GM18520 (cell line): ENCODE measurements around the gene PJVK.
"Not testable (repeated sequence)": the region's sequence is repeated elsewhere in the genome, so short reads cannot be mapped to it uniquely, and the experiment has no call there.

Experiments
- ATAC-seq: cut with Tn5 transposase; IDR thresholded peaks from one replicate; pipeline ENCODE4 v1.9.1; 2021; ENCODE audit not compliant: unreplicated experiment

PJVK gene, protein sequence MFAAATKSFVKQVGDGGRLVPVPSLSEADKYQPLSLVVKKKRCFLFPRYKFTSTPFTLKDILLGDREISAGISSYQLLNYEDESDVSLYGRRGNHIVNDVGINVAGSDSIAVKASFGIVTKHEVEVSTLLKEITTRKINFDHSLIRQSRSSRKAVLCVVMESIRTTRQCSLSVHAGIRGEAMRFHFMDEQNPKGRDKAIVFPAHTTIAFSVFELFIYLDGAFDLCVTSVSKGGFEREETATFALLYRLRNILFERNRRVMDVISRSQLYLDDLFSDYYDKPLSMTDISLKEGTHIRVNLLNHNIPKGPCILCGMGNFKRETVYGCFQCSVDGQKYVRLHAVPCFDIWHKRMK

DNA sequence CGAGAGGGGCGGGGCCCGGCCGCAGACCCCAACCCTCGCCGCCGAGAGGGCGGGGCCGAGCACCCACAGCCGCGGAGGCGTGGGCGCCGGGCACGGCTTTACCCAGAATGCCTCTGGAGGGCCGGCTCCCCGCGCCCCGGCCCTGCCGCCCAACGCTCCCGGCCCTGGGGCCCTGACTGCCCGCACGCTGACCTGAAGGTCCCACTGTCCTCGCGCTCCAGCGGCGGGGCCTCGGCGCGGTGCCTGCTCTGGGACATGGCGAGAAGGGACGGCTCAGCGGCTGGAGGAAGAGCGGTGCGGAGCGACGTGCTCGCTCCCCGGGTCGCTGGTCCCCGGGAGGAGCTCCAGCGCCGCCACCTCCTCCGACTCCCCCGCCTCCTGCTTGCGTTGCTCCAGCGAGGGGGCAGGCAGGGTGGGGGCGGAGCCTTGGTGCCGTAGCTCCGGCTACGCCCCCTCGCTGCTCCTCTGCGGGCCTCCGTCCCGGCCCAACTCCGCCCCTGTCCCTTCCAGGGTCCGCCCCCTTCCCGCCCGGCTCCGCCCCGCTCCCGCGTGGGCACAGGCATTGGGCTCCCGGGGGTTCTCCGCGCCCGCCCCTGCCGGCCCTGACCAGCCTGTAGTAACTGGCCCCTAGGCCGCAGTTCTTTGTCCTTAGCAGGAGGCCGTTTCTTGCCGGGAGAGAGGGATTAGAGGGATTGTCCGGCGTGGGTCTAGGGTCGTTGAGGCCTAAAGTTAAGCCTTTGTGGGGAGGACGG is at the start of gene PJVK, which contains the start of gene PRKRA:
Gene PJVK (plus strand): TSS at position 605 of the 752 bp plus-strand sequence. CDS start 2,032 bp downstream, outside the sequence.
Gene PRKRA (minus strand): TSS at position 402 of the 752 bp plus-strand sequence. CDS start 145 bp downstream, at position 257.
- ATAC-seq, result peak; percentile 70

DNA sequence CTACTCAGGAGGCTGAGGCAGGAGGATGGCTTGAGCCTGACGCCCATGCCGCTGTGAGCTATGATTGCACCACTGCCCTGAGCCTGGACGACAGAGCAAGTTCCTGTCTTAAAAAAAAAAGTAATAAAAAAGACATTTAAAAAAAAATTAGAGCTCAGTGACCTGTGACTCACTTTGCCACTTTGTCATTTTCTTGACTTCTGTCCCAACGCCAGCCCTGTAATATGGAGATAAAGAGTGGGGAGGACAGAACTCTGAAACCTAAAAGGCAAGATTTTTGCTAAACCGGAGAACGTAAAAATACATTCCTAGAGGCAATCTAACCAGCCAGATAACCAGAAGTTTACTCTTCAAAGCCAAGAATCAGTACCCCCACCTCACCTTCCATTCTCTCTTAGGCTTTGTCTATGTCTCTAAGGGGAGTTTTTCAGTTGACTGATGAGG is 49.2 kb upstream of the PJVK start:
- no peak for ATAC-seq

DNA sequence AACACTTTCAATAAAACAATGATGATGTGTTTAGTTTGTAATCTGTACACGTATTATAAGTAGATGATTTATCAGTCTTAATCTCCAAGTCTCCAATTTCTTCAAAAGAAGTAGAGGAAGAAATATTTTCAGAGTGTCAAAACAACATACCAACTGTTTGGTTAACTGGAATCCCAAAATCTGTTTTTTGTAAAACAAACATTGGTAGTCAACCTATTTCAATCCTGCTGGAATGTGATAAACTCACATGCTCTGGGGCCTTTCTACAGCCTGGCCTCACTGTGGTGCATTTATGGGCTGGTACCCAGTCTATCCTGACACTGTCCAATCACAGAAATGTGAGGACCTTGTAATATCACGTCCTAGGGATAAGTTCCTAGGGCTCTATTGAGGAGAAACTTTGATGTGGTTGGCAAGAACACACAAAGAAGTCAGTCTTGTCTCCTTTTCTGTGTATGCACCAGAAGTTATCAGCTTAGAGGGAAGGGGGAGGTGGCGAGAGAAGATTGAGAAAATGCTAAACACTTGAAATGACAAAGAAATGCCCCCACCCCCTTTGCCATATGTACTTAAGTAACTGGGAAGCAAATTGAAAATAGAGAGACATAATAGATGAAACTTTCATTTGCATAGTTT is 47.4 kb upstream of the PJVK start:
- peak; percentile 19 for ATAC-seq

DNA sequence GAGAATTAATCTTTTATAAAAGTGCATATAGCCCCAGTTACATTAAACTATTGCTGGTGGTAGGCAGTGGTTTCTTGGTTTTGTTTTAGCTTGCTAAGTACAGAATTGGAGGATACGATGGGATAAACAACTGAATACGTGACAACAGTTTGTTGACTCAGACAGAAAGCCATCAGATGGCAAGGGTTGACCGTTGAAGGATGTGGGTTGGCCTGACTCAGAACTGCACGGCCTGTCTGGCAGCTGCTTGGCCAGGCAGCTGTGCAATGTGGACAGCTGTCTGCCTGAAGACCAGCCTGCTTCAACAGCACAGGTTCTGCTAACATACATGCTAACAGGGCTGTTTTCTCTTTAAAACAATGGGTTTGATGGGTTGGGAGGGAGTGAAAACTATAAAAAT is 46.8 kb upstream of the PJVK start:
- ATAC-seq, result peak; percentile 100

DNA sequence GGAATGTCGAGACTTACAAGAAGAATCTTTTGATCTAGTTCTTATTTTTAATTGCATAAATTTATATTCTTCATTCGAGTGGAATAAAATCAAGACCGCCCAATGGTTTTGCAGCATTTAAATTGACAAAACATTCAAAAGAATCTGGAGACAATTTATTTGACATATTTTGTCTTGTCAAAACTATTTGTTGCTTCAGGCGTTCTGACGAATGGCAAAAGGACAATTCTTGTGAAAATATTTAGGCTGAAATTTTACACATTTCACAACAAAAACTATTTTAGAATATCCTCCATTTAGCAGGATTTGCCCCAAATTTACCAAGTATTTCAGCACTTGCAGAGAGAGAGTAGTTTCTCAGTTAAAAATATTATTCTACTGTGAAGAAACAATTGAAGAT is 41.9 kb upstream of the PJVK start:
- no peak for ATAC-seq

DNA sequence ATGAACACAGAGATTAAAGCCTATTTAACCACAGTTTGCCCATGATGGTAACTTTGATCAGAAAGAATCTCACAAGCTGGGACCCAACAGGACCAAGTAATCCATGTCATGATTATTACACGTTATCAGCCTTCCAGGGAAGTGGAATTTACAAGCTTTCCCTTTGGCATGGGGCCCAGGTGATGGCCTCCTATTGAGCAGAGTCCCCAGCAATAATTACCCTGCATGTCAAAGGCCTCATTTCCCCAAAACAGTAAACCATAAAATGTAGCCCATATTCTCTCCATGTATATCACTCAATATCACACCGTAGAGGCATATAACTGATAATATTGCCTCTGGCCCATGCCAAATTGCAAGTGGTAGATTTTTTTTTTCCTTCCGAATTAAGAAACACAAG is 39.1 kb upstream of the PJVK start:
- no peak for ATAC-seq

DNA sequence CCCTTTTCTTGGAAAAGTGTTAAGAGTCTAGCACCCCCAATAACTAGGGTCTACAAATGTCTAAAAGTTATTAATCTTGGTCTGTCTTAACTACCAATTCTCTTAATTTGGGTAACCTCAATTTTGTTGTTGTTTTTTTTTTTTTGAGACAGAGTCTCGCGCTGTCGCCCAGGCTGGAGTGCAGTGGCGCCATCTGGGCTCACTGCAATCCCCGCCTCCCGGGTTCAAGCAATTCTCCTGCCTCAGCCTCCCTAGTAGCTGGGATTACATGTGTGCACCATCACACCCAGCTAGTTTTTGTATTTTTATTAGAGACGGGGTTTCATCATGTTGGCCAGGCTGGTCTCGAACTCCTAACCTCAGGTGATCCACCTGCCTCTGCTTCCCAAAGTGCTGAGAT is 38.7 kb upstream of the PJVK start:
- not testable (repeated sequence) for ATAC-seq

DNA sequence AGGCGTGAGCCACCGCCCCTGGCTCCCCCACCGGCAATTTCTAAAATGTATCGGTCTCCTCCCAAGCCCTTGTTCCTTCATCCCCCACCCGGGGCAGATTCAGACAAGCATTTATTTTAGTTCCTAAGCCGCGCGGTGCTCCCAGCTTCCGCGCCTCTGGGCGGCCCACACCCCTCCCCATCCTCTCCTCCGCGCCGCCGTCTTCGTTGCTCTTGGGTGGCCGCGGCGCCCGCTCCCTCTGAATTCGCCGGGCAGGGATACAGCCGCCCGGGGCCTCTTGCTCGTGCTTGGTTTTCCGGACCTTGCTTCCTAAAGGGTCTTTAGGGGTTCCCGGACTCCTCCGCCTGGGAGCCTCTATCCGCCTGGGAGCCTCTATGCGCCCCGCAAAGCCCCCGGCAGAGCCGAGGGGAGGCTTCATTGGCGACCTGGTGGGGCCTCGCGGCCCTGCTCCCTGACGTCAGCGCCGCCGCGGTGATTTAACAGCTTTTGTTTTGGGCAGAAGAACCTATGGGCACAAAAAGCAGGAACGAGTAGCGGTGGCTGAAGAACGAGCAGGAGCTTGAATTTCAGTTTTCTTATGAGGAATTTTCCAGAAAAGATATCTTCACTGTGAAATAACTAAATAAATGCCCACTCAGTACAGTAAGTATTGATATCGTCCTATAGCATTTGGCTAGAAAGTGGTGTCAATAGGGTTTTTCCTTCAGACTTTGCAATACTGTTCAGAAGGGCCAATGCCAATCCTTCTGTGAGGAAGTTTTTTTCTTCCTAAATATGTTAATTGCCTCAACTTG is 37.5 kb upstream of the PJVK start:
- peak; percentile 54 for ATAC-seq

DNA sequence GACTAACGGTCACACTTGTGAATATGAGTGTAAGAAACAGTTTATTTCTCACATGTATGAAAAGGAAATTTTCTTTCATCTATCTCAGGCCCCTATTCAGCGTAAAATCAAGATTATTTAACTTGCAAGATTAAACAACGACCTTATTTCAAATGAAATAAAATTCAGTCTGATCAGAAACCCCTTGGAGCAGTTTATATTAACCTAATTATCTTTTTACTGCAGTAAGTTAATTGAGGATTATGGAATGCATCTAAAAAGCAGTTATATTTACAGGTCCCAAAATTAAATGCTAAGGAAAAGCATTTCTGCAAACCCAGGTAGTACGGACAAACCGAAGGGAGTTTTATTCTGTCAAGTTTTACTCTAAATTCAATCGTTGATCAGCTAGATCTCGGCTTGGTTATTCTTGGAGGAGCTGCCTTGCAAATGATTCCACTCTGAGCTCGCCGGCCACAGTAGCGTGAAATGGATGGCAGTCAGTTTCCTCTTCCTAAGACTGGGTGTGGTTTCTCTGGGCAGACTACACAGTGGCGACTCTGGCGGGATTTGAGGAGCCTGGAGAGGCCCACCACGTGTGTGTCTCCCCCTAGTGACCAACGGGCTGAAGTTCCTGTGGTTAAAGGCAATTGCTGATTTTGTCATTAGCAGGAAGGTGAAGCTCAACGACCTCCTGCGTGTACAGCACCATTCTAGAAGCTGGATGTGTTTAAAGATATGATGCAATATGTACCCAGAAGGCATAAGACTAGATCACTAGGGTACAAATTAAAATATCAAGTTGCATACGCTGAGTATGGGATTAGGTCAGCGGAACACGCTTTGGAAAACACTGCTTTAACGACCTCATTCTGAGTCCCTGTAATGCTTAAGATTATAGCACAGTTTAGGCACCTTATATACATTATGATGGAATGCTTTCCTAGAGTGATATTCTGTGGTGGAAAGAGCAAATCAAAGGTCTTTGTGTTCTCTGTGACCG is 36.6 kb upstream of the PJVK start:
- ATAC-seq, result peak; percentile 85

DNA sequence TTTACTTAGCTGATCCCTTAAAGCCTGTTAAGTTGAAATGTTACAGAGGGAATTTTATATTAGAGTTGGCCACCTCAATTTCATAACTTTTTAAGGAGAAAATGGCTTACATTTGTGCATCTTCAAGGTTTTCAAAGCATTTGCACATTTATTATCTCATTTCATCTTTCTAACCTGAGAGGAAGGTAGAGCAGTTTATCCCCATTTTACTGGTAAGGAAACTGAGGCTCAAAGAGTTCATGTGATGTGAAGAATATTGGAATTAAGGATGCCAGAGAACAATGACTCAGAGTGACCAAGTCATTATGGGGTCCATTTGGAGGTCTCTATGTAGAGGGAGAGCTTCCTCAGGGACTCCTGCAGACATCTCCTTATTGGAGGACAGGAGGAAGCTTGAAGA is 35.2 kb upstream of the PJVK start:
- no peak for ATAC-seq

DNA sequence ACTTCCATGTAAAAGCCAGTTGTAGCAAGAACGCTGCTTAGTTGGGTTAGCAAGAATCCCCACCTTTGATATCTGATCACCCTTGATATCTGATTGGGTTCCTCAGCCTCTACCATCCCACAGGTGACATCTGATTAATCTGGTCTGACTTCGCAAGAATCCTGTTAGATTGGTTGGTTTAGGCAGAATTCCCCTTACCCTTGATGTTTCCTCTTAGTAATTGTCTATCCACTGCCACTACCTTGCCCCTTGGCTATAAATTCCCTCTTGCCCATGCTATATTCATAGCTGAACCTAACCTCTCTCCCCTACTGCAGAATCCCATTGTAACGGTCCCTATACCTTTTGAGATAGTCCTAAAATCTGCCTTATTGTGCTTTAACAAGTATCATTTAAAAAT is 33.3 kb upstream of the PJVK start:
- no peak for ATAC-seq

DNA sequence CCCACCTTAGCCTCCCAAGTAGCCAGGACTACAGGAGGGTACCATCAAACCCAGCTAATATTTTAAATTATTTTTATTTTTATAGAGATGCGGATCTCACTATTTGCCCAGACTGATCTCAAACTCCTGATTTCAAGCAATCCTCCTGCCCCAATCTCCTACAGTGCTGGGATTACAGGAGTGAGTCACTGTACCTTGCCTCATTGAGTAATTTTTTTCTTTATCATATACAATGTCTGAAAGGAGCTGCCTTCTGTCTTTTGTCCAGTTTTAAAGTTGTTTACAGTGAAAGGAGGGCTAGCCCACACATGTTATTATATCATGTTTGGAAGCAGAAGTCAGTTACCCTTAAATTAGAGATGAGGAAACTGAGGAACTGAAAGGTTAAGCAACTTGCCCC is 32.8 kb upstream of the PJVK start:
- ATAC-seq, result no peak

DNA sequence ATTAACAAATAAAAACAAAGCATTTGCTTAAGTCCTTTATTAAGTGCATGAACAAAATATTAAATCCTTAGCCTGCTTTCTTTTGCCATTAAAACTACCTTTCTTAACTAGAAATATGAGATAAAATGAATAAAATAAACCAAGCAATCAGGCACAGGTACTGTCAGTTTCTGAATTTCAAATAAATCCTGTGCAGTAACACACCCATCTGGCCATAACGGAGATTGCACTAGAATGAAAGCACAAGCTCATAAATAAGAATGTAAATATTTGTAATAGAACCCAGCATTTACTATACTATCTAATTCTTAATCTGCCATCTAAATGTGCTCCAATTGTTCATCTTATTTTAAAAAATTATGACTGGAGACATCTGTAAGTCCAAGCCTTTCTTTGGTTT is 32.1 kb upstream of the PJVK start:
- ATAC-seq, result no peak

DNA sequence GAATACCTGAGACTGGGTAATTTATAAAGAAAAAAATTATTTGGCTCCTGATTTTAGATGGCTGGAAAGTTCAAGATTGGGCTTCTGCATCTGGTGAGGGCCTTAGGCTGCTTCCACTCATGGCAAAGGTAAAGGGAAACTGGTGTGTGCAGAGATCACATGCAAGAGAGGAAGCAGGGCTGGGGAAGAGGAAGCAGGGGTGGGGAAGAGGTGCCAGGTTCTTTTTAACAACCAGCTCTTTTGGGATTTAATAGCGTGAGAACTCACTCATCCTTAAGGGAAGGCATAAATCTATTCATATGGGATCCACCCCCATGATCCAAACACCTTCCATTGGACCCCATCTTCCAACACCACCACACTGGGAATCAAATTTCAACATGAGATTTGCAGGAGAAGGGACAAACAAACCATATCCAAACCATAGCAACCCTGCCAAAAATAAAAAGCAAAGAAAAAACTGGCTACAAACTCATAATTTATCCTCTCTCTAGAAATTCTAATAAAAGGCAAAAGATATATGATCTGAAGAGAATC is 30.6 kb upstream of the PJVK start:
- no peak for ATAC-seq

DNA sequence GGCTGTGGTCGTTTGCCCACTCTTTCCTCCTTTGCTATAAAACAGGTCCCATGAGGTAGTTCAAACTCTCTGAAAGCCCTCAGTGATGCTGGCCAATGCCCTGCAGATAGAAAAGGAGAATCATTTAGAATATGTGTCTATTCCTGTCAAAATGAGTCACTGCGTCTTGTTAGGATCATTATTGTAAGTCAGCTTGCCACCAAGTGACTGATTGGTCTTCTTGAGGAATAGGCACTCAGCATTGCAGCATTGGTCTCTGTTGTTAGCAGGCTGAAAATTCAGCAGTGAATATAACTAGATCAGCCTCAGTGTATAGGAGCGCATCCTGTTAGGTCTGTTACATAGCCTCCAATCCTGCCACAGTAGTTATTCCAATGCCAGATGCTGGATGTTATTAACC is 29.1 kb upstream of the PJVK start:
- ATAC-seq, result no peak

DNA sequence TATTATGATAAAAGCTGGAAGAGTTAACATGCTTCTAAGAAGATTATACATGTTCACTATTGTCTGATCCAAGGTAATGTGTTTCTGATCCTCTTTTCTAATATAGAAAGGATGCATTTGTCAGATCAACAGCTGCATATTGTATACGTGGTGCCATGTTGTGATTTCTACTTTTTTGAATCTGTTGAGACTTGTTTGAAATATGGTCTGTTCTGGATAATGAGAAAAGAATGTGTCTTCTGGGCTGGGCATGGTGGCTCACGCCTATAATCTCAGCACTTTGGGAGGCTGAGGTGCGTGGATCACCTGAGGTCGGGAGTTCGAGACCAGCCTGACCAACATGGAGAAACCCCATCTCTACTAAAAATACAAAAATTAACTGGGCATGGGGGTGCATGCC is 27.4 kb upstream of the PJVK start:
- ATAC-seq, result not testable (repeated sequence)

DNA sequence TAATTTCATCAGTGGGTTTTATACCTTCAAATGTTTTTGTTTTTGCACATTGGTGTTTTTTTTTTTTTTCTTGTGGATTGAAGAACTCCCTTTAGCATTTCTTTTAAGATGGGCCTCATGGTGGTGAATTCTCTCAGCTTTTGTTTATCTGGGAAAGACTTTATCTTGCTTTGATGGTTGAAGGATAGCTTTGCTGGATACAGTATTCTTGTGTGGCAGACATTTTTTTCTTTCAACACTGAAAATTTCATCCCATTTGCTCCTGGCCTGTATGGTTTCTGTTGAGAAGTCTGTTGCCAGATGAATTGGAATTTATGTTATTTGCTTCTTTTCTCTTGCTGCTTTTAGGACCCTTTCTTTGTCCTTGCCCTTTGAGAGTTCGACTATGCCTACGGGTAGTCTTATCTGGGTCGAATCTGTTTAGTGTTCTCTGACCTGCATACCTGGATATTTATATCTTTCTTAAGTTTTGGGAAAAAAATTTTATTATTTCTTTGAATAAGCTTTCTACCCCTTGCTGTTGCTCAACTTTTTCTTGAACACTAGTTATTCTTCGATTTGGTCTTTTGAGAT is 25.8 kb upstream of the PJVK start:
- ATAC-seq, result no peak

DNA sequence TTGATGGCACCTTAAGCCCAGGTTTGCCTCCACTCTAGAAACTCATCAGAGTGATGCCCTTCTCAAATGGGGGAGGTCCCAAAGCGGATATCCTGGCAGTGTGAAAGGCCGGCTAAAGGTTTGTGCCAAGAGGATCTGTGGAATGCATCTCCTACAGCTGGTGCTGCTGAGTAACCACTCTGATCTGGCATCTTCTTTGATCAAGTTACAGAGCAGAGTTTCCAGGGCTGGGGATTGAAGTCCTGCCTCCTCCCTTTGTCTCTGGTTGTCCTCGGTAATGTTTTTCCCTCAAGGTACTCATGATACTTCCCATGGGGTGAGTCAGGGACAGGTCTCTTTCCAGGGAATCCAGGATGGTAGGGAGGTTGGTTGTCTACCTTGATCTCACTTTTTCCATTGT is 24.8 kb upstream of the PJVK start:
- no peak for ATAC-seq

DNA sequence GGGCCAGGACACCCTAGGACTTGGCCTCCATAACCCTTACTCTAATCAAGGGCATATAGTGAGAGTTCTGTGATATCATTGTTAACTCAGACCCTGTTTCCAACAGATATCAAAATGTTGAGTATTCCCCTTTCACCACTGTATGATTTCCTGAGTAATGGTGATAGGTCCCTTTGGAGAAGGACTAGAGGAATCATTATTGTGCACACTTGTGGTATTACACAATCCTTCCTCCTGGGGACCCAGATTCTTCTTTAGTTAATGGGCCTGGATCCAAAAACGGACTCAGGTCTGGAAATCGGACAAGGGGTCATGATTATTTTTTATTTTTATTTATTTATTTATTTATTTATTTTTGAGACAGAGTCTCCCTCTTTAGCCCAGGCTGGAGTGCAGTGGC is 23.7 kb upstream of the PJVK start:
- ATAC-seq, result no peak
